Endodermal cell (in vitro differentiated cells): ENCODE measurements around the gene SUSD3. TPM values are rescaled to one million over a fixed set of nuclear protein-coding genes. Genes with fewer than 3 reads are reported as not detected.
A peak's percentile ranks its signal among the peaks of the same experiment; 100 is the strongest.

Experiments used
- DNase-seq: peaks from one replicate; pipeline ENCODE4 v3.0.0-alpha.2; 2017
- H3K27ac ChIP-seq: 2 replicates; pipeline ENCODE4 v1.5.1; 2013; ENCODE audit warnings: mild to moderate bottlenecking, low read depth, low read length, moderate library complexity
- H3K27me3 ChIP-seq: 2 replicates; pipeline ENCODE4 v1.6.1; 2013; ENCODE audit warnings: mild to moderate bottlenecking, low read length, moderate library complexity; ENCODE audit not compliant: insufficient read depth, control insufficient read depth, poor library complexity, severe bottlenecking
- H3K36me3 ChIP-seq: 2 replicates; pipeline ENCODE4 v1.7.0; 2013; ENCODE audit warnings: mild to moderate bottlenecking, low read length, moderate library complexity; ENCODE audit not compliant: control insufficient read depth, insufficient read depth
- H3K4me1 ChIP-seq: one replicate; pipeline ENCODE4 v1.7.0; 2013; ENCODE audit warnings: low read length; ENCODE audit not compliant: control insufficient read depth, insufficient read depth
- H3K4me3 ChIP-seq: 2 replicates; pipeline ENCODE4 v1.5.1; 2013; ENCODE audit warnings: mild to moderate bottlenecking, low read length, moderate library complexity
- H3K9ac ChIP-seq: 2 replicates; pipeline ENCODE4 v1.6.1; 2013; ENCODE audit warnings: mild to moderate bottlenecking, low read length, moderate library complexity; ENCODE audit not compliant: poor library complexity, severe bottlenecking; ENCODE audit errors: extremely low read depth
- H3K9me3 ChIP-seq: 2 replicates; pipeline ENCODE4 v1.6.1; 2013; ENCODE audit warnings: mild to moderate bottlenecking, low read length, moderate library complexity; ENCODE audit not compliant: control insufficient read depth
- H3K27ac Mint-ChIP-seq: 2 replicates; pipeline ENCODE4 v1.8.0; 2020; ENCODE audit warnings: mixed read lengths
- H3K27me3 Mint-ChIP-seq: 2 replicates; pipeline ENCODE4 v1.8.0; 2021; ENCODE audit warnings: mild to moderate bottlenecking, mixed read lengths; ENCODE audit not compliant: insufficient read depth
- H3K36me3 Mint-ChIP-seq: 2 replicates; pipeline ENCODE4 v1.8.0; 2020; ENCODE audit warnings: low read depth, mixed read lengths
- H3K4me1 Mint-ChIP-seq: 2 replicates; pipeline ENCODE4 v1.8.0; 2020; ENCODE audit warnings: mixed read lengths
- H3K4me3 Mint-ChIP-seq: 2 replicates; pipeline ENCODE4 v1.8.0; 2020; ENCODE audit warnings: mild to moderate bottlenecking, moderate library complexity, mixed read lengths
- H3K9me3 Mint-ChIP-seq: 2 replicates; pipeline ENCODE4 v1.8.0; 2020; ENCODE audit warnings: mild to moderate bottlenecking, mixed read lengths
- CTCF ChIP-seq: fragments of 200-600 bp; sonication (generic); conservative IDR thresholded peaks from 2 replicates; pipeline ENCODE4 v1.5.0; 2021; ENCODE audit warnings: antibody characterized with exemption, mild to moderate bottlenecking
- WGBS, 2 experiments: methylation state at CpG; one replicate each; pipeline versions ENCODE4 v1.1.5 to v1.1.7; 2013; ENCODE audit warnings: missing lambda C conversion rate in 2 of 2, mixed read lengths in 1 of 2; ENCODE audit not compliant: insufficient coverage in 1 of 2, insufficient read length in 1 of 2; 5-methylcytosine and 5-hydroxymethylcytosine counted together
- total RNA-seq, 2 donors: library from RNA; stranded (reverse); fragmentation: NEBNext Ultra II Directional in 1 of 2; extraction: Animal tissue kit (Norgen Biotek cat#: 25700) in 1 of 2; gene quantifications; 2 replicates in 1 of 2; 3 replicates in 1 of 2; pipeline ENCODE4 v1.2.1, GENCODE V29; 2021

The SUSD3 gene
- total RNA-seq, 2 donors from 2014 or later: 5.1 to 5.9 TPM

GRCh38 chr9:93114169-93114983 lies 55.9 kb downstream of the SUSD3 start:
- H3K27me3 Mint-ChIP-seq: no peaks in the 10 kb centered on the region
- Histone ChIP-seq H3K4me3 (no peak overlapping the region), H3K4me1 (peaks cover 5% of the 10 kb centered on the region), H3K27me3 (no peaks in the 10 kb centered on the region), H3K36me3 (no peaks in the 10 kb centered on the region), H3K27ac (no peak overlapping the region), H3K9ac (no peak overlapping the region), H3K9me3 (no peaks in the 10 kb centered on the region)
- H3K27ac Mint-ChIP-seq: peak overlapping the region; percentile 26
- H3K4me1 Mint-ChIP-seq: peaks cover 12% of the 10 kb centered on the region
- DNase-seq: peak; percentile 73
- H3K9me3 Mint-ChIP-seq: no peaks in the 10 kb centered on the region
- peaks cover 3% of the 10 kb centered on the region for H3K36me3 Mint-ChIP-seq
- 90 to 95% methylated on average over 7 to 17 of the region's 17 CpGs for WGBS, 2 experiments
- no peak for TF ChIP-seq CTCF
- H3K4me3 Mint-ChIP-seq: no peak overlapping the region

GRCh38 chr9:93114984-93115335 lies 56.5 kb downstream of the SUSD3 start:
- no peak overlapping the region for H3K27ac ChIP-seq
- H3K4me3 ChIP-seq: no peak overlapping the region
- H3K4me1 Mint-ChIP-seq: peaks cover 13% of the 10 kb centered on the region
- no peaks in the 10 kb centered on the region for H3K27me3 Mint-ChIP-seq
- H3K36me3 Mint-ChIP-seq: peaks cover 3% of the 10 kb centered on the region
- DNase-seq: no peak
- no peak overlapping the region for H3K9ac ChIP-seq
- no peaks in the 10 kb centered on the region for H3K9me3 Mint-ChIP-seq
- H3K4me3 Mint-ChIP-seq: no peak overlapping the region
- no peaks in the 10 kb centered on the region for H3K36me3 ChIP-seq
- H3K27ac Mint-ChIP-seq: peak overlapping the region; percentile 26
- WGBS, 2 experiments: 92% methylated on average over 5 of the region's 5 CpGs; no CpG with 5 or more reads in 1 of the 2 experiments
- peaks cover 5% of the 10 kb centered on the region for H3K4me1 ChIP-seq
- no peak for TF ChIP-seq CTCF
- H3K27me3 ChIP-seq: no peaks in the 10 kb centered on the region
- no peaks in the 10 kb centered on the region for H3K9me3 ChIP-seq

- no peak overlapping the region for H3K4me3 ChIP-seq
Measured at GRCh38 chr9:93115486-93116071, 57.1 kb downstream of the SUSD3 start.

More at GRCh38 chr9:93115486-93116071, 57.1 kb downstream of the SUSD3 start:
- 83% methylated on average over 3 of the region's 3 CpGs; no CpG with 5 or more reads in 1 of the 2 experiments for WGBS, 2 experiments
- no peak for TF ChIP-seq CTCF
- no peaks in the 10 kb centered on the region for H3K27me3 ChIP-seq
- Mint-ChIP-seq H3K27me3 (no peaks in the 10 kb centered on the region), H3K9me3 (no peaks in the 10 kb centered on the region), H3K27ac (no peak overlapping the region), H3K4me3 (no peak overlapping the region), H3K36me3 (peaks cover 3% of the 10 kb centered on the region), H3K4me1 (peaks cover 16% of the 10 kb centered on the region)
- H3K9me3 ChIP-seq: no peaks in the 10 kb centered on the region
- H3K4me1 ChIP-seq: peaks cover 5% of the 10 kb centered on the region
- no peak overlapping the region for H3K27ac ChIP-seq
- no peak for DNase-seq
- no peaks in the 10 kb centered on the region for H3K36me3 ChIP-seq
- no peak overlapping the region for H3K9ac ChIP-seq
